LNCaP clone FGC (cell line): ENCODE measurements around the gene GLUL.

Experiments
- DNase-seq: peaks from one replicate; pipeline ENCODE4 v3.0.0-alpha.2; 2011; ENCODE audit warnings: low read depth
- H3K4me3 ChIP-seq: 2 replicates; pipeline ENCODE4 v1.5.1; 2011; ENCODE audit warnings: mild to moderate bottlenecking, low read depth, low read length, control low read depth
- TF ChIP-seq, protein P1 (sequence below): IDR thresholded peaks from 2 replicates; pipeline ENCODE4 v1.5.1; 2012; ENCODE audit warnings: mild to moderate bottlenecking; ENCODE audit not compliant: control insufficient read depth, insufficient read depth; ENCODE audit errors: extremely low read depth

The GLUL gene

GRCh38 chr1:182368903-182369302, 22.7 kb downstream of the GLUL start:
- H3K4me3 ChIP-seq = no peak overlapping the region
- DNase-seq = no peak
- TF ChIP-seq, protein P1, sequence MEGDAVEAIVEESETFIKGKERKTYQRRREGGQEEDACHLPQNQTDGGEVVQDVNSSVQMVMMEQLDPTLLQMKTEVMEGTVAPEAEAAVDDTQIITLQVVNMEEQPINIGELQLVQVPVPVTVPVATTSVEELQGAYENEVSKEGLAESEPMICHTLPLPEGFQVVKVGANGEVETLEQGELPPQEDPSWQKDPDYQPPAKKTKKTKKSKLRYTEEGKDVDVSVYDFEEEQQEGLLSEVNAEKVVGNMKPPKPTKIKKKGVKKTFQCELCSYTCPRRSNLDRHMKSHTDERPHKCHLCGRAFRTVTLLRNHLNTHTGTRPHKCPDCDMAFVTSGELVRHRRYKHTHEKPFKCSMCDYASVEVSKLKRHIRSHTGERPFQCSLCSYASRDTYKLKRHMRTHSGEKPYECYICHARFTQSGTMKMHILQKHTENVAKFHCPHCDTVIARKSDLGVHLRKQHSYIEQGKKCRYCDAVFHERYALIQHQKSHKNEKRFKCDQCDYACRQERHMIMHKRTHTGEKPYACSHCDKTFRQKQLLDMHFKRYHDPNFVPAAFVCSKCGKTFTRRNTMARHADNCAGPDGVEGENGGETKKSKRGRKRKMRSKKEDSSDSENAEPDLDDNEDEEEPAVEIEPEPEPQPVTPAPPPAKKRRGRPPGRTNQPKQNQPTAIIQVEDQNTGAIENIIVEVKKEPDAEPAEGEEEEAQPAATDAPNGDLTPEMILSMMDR = no peak

- DNase-seq = no peak
- H3K4me3 ChIP-seq = no peak overlapping the region
These were observed 23.2 kb downstream of the GLUL start for GRCh38 chr1:182368358-182368757.

DNA sequence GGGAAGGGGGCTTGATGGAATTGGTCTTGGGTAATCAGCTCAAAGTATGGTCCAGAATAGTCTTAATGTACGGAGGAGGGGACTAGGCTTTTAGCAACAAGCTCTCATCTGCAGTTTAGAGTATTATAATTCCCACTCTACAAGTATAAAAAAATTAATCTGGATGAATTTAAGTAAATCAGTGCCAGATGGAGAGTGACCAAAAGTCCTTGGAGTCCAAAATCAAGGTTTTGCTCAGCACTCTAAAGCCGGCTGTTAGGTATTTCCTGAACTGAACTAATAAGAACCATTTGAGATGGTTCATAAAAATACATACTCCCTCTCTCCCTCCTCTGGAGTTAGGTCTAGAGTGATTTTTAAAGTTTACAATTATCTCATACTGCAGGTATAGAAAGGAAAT, 23.7 kb downstream of the GLUL start:
- no peak overlapping the region for H3K4me3 ChIP-seq
- no peak for DNase-seq
- TF ChIP-seq, protein P1 = no peak

More at GRCh38 chr1:182368358-182368757, 23.2 kb downstream of the GLUL start:
- TF ChIP-seq, protein P1 = no peak

- DNase-seq = no peak
- TF ChIP-seq, protein P1 = no peak
- no peak overlapping the region for H3K4me3 ChIP-seq
These were observed 25.0 kb downstream of the GLUL start for GRCh38 chr1:182366596-182366995.

DNA sequence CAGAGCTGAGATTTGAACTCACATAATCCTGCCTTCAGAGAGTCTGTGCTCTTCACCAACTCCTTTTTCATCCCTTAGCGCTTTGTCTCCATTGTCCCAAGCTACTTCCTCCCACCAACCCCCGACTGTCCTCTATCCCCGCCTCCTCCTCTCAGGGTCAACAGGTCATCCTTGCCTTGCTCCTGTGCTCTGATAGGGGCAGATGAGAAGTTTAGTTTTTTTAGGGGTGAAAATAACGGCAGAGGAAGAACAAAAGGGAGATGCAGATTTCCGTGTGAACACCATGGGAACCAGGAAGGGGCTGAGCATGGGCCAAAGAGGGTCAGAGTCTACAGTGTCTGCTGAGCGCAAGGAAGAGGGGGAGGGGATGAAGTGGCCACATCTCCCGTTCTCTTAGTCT, 31.9 kb downstream of the GLUL start:
- DNase-seq = no peak
- TF ChIP-seq, protein P1 = no peak
- no peak overlapping the region for H3K4me3 ChIP-seq

DNA sequence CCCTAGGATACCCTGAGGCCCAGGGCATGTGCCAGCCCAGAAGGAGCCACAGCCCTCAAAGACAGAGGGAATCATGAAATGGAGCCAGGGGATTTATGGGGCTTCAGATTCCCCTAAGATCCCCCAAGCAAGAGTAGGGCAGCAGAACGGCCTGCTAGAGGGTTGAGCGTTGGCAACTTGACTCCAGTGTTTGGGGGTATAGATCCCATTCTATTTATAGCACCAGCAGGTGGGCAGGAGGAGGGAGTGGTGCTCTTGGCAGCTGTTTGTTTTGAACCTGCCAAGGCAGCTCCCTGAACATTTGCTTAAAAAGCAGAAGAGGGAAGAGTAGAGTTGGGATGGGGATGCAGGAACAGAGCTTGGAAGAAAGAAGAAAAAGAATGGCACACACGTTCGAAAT, 33.7 kb downstream of the GLUL start:
- no peak for DNase-seq
- H3K4me3 ChIP-seq = no peak overlapping the region
- TF ChIP-seq, protein P1 = no peak

DNA sequence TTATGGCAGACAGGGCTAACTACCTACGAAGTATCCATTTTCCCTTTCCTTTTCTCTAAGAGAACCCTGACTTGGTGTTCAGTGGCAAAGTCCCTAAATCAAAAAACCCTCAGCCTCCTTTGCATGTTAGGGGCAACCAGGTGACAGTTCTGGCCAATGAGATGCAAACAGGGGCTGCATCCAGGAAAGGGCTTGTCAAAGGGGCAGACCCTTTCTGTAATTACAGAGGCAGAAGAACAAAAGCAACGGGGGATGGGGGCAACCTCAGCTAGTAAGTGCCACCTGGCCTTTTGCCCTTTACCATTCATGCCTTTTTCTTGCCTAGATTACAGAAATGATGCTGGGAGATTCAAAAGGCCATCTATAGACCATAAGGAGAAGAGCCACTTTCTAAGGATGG, 34.4 kb downstream of the GLUL start:
- no peak for DNase-seq
- H3K4me3 ChIP-seq = no peak overlapping the region
- TF ChIP-seq, protein P1 = no peak
